Measurements from ENCODE around the gene LAMC2.

Gene LAMC2

DNA sequence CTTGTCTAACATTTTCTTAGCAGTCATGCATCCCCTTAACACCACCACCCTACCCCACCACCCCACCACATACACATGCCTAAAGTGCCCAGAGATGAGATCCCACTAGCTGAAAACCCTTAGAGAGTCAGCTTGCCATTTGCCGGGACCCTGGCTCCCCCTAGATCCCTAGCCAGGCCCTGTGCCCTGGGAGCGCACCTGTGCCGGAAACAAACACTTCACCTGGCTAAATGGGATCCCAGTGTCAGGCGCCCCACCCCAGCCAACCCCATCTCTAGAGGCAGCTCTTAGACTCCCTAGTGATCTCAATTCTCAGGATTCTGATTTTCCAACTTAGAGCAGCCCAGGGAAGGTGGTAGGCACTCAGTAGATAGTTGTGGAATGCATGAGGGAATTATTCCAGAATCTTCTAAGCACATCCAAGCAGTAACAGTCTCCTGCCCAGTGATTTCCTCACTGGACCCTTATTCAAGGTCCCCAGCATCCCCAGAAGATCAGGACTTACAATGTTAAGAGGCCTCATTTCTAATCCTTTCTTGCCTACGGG lies 105.2 kb downstream of the LAMC2 start:
- no peak for DNase-seq

DNA sequence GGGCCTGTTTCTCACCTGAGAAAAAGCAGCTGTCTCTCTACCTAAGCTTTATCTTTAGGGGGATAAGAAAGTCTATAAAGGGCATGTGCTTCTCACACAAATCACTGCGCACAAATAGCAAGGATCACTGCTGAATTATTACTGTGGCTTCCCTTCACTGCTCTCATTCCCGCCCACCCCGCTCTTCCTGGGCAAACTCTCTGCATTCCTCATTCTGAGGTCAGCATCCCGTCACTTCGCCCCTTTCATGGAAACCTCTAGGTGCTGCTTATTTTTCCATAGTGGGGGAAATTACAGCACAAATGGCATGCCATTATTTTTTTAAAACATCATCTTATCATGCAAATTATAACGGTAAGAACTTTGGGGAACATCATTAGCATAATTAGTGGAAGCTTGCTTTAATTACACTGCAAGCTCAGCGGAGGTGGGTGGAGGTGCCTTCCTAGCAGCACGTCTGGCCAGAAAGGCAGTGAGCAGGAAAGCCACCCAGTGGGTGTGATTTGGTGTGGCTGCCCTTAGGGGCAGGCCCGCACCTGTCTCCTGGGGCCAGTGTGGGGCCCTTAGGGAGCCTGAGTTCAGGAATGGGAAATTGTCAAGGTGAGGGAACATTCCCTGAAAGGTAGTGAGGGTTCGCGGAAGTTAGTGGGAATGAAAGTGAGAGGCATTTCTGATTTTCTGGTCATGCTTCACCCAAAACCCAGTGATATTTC lies 105.9 kb downstream of the LAMC2 start:
- DNase-seq: no peak

DNA sequence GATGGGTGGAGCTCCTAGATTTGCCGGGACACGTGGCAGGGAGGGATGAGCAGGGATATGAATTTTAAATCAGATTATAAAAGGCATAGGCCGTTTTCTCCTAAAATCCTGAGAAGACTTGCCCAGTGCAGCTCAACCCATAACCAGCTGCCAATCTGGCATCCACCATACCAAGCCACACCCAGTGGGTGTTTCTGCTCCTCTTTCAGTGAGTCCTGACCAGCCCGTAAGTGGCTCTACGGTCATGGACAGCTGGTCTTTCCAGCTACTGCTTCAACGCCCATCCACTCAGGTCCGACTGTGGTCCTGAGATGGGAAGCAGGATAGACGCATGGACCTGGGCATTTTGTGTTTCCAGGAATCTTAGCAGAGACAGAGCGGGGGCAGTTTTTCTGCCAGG lies 107.2 kb downstream of the LAMC2 start:
- DNase-seq: no peak

DNA sequence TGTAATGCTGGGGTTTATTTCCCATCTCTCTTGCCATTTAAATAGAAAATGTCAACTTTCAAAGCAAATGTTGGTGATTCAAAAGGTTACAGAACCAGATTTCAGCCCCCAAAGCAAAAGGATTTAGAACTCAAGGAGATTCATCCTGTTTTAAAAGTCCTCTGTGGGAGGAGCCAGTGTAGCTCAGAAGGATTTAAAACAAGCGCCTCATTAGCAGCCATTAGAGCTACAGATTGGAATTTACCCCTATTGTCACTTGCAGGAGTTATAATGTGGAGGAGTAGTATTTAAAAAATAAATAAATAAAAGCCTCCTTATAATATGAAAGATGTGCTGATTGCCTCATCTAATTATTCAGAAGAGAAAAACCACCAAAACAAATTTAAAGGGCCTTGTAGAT lies 107.8 kb downstream of the LAMC2 start:
- DNase-seq: no peak
